ENCODE results near the gene RCOR3. TPM values are rescaled to one million over a fixed set of nuclear protein-coding genes. Genes with fewer than 3 reads are reported as not detected.
"Not testable (repeated sequence)": the region's sequence is repeated elsewhere in the genome, so short reads cannot be mapped to it uniquely, and the experiment has no call there.

The RCOR3 gene
- total RNA-seq, 1 donor from 2014 or later, result 51.6 TPM

GRCh38 chr1:211258310-211258755 is 833 bp upstream of the RCOR3 start:
- no peaks in the 10 kb centered on the region for H3K27me3 Mint-ChIP-seq (ENCODE audit: low read depth)
- TF ChIP-seq CTCF (conservative IDR thresholded peaks at IDR 0.05), result no peak
- DNase-seq (ENCODE audit: low read depth, low spot score), result peak; percentile 43
- H3K9me3 Mint-ChIP-seq, result no peaks in the 10 kb centered on the region
- peaks cover 30% of the 10 kb centered on the region for H3K4me1 Mint-ChIP-seq
- H3K36me3 Mint-ChIP-seq (ENCODE audit: low read depth), result peaks cover 4% of the 10 kb centered on the region
- peak overlapping the region; percentile 97 for H3K27ac Mint-ChIP-seq (ENCODE audit: unreplicated experiment)
- H3K4me3 Mint-ChIP-seq, result peak overlapping the region; percentile 93

GRCh38 chr1:211259638-211260126 is 516 bp downstream of the RCOR3 start:
- Mint-ChIP-seq H3K36me3 (ENCODE audit: low read depth) (peaks cover 9% of the 10 kb centered on the region), H3K27me3 (ENCODE audit: low read depth) (no peaks in the 10 kb centered on the region), H3K4me3 (peak overlapping the region; percentile 93), H3K9me3 (no peaks in the 10 kb centered on the region), H3K27ac (ENCODE audit: unreplicated experiment) (peak overlapping the region; percentile 78), H3K4me1 (peaks cover 34% of the 10 kb centered on the region)
- DNase-seq (ENCODE audit: low read depth, low spot score), result no peak
- TF ChIP-seq CTCF (conservative IDR thresholded peaks at IDR 0.05), result no peak

GRCh38 chr1:211260141-211261107 is 1.3 kb downstream of the RCOR3 start:
- Mint-ChIP-seq H3K9me3 (no peaks in the 10 kb centered on the region), H3K27me3 (ENCODE audit: low read depth) (no peaks in the 10 kb centered on the region), H3K27ac (ENCODE audit: unreplicated experiment) (peak overlapping the region; percentile 62), H3K4me3 (peak overlapping the region; percentile 93), H3K4me1 (peaks cover 34% of the 10 kb centered on the region), H3K36me3 (ENCODE audit: low read depth) (peaks cover 9% of the 10 kb centered on the region)
- peak; percentile 71 for DNase-seq (ENCODE audit: low read depth, low spot score)
- no peak for TF ChIP-seq CTCF (conservative IDR thresholded peaks at IDR 0.05)

GRCh38 chr1:211261229-211261628 is 2.1 kb downstream of the RCOR3 start:
- no peak overlapping the region for H3K27ac Mint-ChIP-seq (ENCODE audit: unreplicated experiment)
- DNase-seq (ENCODE audit: low read depth, low spot score), result no peak
- H3K9me3 Mint-ChIP-seq, result no peaks in the 10 kb centered on the region
- H3K4me3 Mint-ChIP-seq, result peak overlapping the region; percentile 93
- H3K4me1 Mint-ChIP-seq, result peaks cover 34% of the 10 kb centered on the region
- TF ChIP-seq CTCF (conservative IDR thresholded peaks at IDR 0.05), result no peak
- H3K27me3 Mint-ChIP-seq (ENCODE audit: low read depth), result no peaks in the 10 kb centered on the region
- H3K36me3 Mint-ChIP-seq (ENCODE audit: low read depth), result peaks cover 9% of the 10 kb centered on the region

GRCh38 chr1:211263022-211263421 is 3.9 kb downstream of the RCOR3 start:
- not testable (repeated sequence) for H3K4me3 Mint-ChIP-seq; H3K27ac Mint-ChIP-seq (ENCODE audit: unreplicated experiment); H3K9me3 Mint-ChIP-seq; H3K27me3 Mint-ChIP-seq (ENCODE audit: low read depth); DNase-seq (ENCODE audit: low read depth, low spot score)
- peaks cover 11% of the 10 kb centered on the region for H3K36me3 Mint-ChIP-seq (ENCODE audit: low read depth)
- peaks cover 18% of the 10 kb centered on the region for H3K4me1 Mint-ChIP-seq
